ENCODE data around the gene PTPRD.
"Not testable (repeated sequence)": the region's sequence is repeated elsewhere in the genome, so short reads cannot be mapped to it uniquely, and the experiment has no call there.

GRCh38 chr9:8697565-8697964 is 1915.2 kb downstream of the PTPRD start:
- TF ChIP-seq EZH2 (IDR thresholded peaks at IDR 0.05); POLR2AphosphoS5 (IDR thresholded peaks at IDR 0.05; ENCODE audit: borderline replicate concordance, low read depth, low read length): not testable (repeated sequence)
